Prostate gland (tissue), 2 donors: ENCODE results near the gene C13orf42.

Experiments used
- CTCF ChIP-seq, 4 experiments: fragments of 200-600 bp in 2 of 4; fragments of 450-650 bp in 2 of 4; sonication (generic) in 2 of 4; IDR thresholded peaks; 1 replicate in 3 of 4; 2 replicates in 1 of 4; pipeline ENCODE4 v1.5.1; 2016 to 2019; ENCODE audit warnings: antibody characterized with exemption in 4 of 4, mild to moderate bottlenecking in 2 of 4, moderate library complexity in 2 of 4
- POLR2A ChIP-seq: fragments of 450-650 bp; IDR thresholded peaks from one replicate; pipeline ENCODE4 v1.6.1; 2016; ENCODE audit warnings: antibody characterized with exemption, mild to moderate bottlenecking
- POLR2AphosphoS5 ChIP-seq: sonication (generic); formaldehyde crosslinking; IDR thresholded peaks from one replicate; pipeline ENCODE4 v1.6.1; 2017; ENCODE audit warnings: antibody characterized with exemption

GRCh38 chr13:51101636-51102235 is 9.3 kb downstream of the C13orf42 start:
- TF ChIP-seq CTCF (IDR thresholded peaks at IDR 0.05) (no peak), POLR2A (no peak), POLR2AphosphoS5 (no peak)
